Colonic mucosa (tissue), 4 donors: ENCODE data around the gene SLC38A10. TPM values are rescaled to one million over a fixed set of nuclear protein-coding genes. Genes with fewer than 3 reads are reported as not detected.

ENCODE experiments used
- DNase-seq: peaks from one replicate; pipeline ENCODE4 v3.0.0-alpha.2; 2020
- H3K27ac ChIP-seq: fragments of 200-600 bp; one replicate; pipeline ENCODE4 v1.8.0; 2021
- H3K27me3 ChIP-seq: fragments of 200-600 bp; one replicate; pipeline ENCODE4 v1.8.0; 2021
- H3K36me3 ChIP-seq: fragments of 200-600 bp; one replicate; pipeline ENCODE4 v1.8.0; 2021
- H3K4me1 ChIP-seq: fragments of 200-600 bp; one replicate; pipeline ENCODE4 v1.8.0; 2021; ENCODE audit warnings: mild to moderate bottlenecking
- H3K4me3 ChIP-seq: fragments of 200-600 bp; one replicate; pipeline ENCODE4 v1.8.0; 2021
- H3K9ac ChIP-seq, 2 donors: one replicate each; pipeline ENCODE4 v1.7.0; 2013; ENCODE audit warnings: control low read depth in 2 of 2, low read depth in 2 of 2, low read length in 2 of 2
- H3K9me3 ChIP-seq: fragments of 200-600 bp; one replicate; pipeline ENCODE4 v1.8.0; 2021
- CTCF ChIP-seq: fragments of 200-600 bp; IDR thresholded peaks from one replicate; pipeline ENCODE4 v1.8.0; 2022; ENCODE audit warnings: antibody characterized with exemption, mild to moderate bottlenecking
- intact Hi-C: fragments of 100-400 bp; cut with DNase I; formaldehyde crosslinking; loops from one replicate; pipeline ENCODE4 v1.14.1; 2022
- total RNA-seq, 2 donors: library from RNA; stranded (reverse); fragmentation: NEBNext Ultra II Directional in 1 of 2; extraction: Animal tissue kit (Norgen Biotek cat#: 25700) in 1 of 2; gene quantifications; one replicate each; pipeline ENCODE4 v1.2.1, GENCODE V29; 2021
- donor health status: healthy.
- donor health status: DM: no; HTN: no; CAD: no.
- donor health status: DM: no; HTN: no; CAD: no.

SLC38A10 gene
- total RNA-seq, 2 donors from 2014 or later, result 67.5 to 139 TPM

- no peak for TF ChIP-seq CTCF
- no peak overlapping the region for H3K27ac ChIP-seq
- H3K4me3 ChIP-seq, result no peak overlapping the region
- no peaks in the 10 kb centered on the region for H3K4me1 ChIP-seq
- intact Hi-C loops, result no loop called here
- no peaks in the 10 kb centered on the region for H3K9me3 ChIP-seq
- no peaks in the 10 kb centered on the region for H3K36me3 ChIP-seq
- no peak overlapping the region for H3K9ac ChIP-seq
- no peak for DNase-seq
- no peaks in the 10 kb centered on the region for H3K27me3 ChIP-seq
Measured at GRCh38 chr17:81301195-81302144, 6.4 kb upstream of the SLC38A10 start.

- H3K4me1 ChIP-seq, result no peaks in the 10 kb centered on the region
- no peak for DNase-seq
- intact Hi-C loops, result no loop called here
- H3K27ac ChIP-seq, result no peak overlapping the region
- no peak for TF ChIP-seq CTCF
- no peak overlapping the region for H3K9ac ChIP-seq
- no peak overlapping the region for H3K4me3 ChIP-seq
- H3K9me3 ChIP-seq, result no peaks in the 10 kb centered on the region
- no peaks in the 10 kb centered on the region for H3K36me3 ChIP-seq
- no peaks in the 10 kb centered on the region for H3K27me3 ChIP-seq
Measured at GRCh38 chr17:81300586-81301155, 5.6 kb upstream of the SLC38A10 start.

GRCh38 chr17:81299846-81300585 is 4.9 kb upstream of the SLC38A10 start:
- Histone ChIP-seq H3K4me3 (no peak overlapping the region), H3K4me1 (no peaks in the 10 kb centered on the region), H3K27ac (no peak overlapping the region), H3K27me3 (no peaks in the 10 kb centered on the region), H3K36me3 (no peaks in the 10 kb centered on the region), H3K9me3 (no peaks in the 10 kb centered on the region), H3K9ac (no peak overlapping the region)
- DNase-seq, result no peak
- TF ChIP-seq CTCF, result no peak
- intact Hi-C loops, result no loop called here

- Histone ChIP-seq H3K4me3 (no peak overlapping the region), H3K36me3 (no peaks in the 10 kb centered on the region), H3K9ac (no peak overlapping the region), H3K27me3 (no peaks in the 10 kb centered on the region), H3K4me1 (no peaks in the 10 kb centered on the region), H3K27ac (no peak overlapping the region), H3K9me3 (no peaks in the 10 kb centered on the region)
- intact Hi-C loops, result no loop called here
- no peak for TF ChIP-seq CTCF
- no peak for DNase-seq
Measured at GRCh38 chr17:81298991-81299738, 4.1 kb upstream of the SLC38A10 start.
